Measurements from ENCODE around the gene USP10. TPM values are rescaled to one million over a fixed set of nuclear protein-coding genes. Genes with fewer than 3 reads are reported as not detected.
"Not testable (repeated sequence)": the region's sequence is repeated elsewhere in the genome, so short reads cannot be mapped to it uniquely, and the experiment has no call there.

The USP10 gene
- total and polyA plus RNA-seq, 2 donors, result 39.5 to 44.6 TPM

DNA sequence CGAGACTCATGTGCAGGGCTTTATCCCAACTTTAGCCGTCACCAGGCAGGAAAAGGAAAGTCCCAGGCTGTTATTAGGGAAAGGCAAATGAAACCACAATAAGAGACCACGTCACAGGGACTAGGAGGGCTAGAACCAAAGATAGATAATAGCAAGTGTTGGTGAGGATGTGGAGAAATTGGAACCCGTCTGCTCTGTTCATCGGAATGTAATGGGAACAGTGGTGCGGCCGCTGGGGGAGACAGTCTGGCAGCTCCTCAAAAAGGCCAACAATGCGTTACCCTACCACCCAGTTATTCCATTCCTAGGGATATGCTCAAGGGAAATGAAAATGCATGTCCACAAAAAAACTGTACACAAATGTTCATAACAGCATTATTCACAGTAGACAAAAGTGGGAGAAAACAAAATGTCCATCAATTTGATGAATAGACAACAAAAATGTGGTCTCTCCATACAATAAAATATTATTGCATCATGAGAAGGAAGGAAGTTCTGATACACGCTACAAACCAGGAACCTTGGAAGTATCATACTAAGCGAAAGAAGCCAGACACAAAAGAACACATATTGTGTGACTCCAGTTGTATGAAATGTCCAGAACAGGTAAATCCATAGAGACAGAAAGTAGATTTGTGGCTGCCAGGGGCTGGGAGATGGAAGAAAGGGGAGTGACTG is 19.5 kb upstream of the USP10 start:
- no peaks in the 10 kb centered on the region for H3K4me1 ChIP-seq (ENCODE audit: insufficient read depth)
- no peak overlapping the region for H3K27ac ChIP-seq (ENCODE audit: low read depth)
- no peak for DNase-seq (ENCODE audit: extremely low spot score)
- WGBS, result 88% methylated on average over 10 of the region's 10 CpGs
- H3K4me3 ChIP-seq (ENCODE audit: low read depth, low read length), result no peak overlapping the region
- H3K36me3 ChIP-seq (ENCODE audit: insufficient read depth), result no peaks in the 10 kb centered on the region

DNA sequence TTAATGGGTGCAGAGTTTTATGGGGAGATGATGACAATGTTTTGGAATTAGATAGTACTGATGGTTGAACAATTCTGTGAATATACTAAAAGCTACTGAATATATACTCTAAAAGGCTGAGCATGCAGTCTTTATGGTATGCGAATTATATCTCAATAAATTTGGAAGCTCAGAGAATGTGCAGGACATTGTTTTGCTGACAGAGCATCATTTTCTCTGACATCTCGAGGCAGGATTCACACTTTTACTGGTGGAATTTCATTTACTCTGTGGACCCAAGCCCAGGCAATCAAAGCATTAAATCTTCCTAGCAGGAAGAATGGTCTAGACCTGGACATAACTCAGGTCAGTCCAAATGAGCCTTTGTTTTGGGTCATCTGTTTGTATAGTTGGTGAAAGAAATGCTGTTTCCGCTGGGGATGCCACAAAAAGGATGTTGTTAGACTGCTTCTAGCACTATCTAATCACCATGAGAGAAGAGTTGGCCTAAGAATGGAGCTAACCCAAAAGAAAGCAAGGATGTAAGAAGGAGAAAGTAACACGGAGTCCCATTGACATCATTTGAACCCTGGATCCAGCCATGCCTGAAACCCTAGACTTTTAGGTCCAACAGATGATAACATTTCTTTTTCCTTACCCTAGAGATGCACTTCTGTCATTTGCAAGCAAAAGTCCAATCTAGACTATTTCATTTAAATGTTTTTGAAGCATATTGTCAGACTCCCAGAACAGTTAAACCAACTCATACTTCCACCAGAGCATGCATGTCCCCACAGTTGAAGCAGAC is 18.8 kb upstream of the USP10 start:
- 93% methylated on average over 4 of the region's 4 CpGs for WGBS
- H3K36me3 ChIP-seq (ENCODE audit: insufficient read depth), result no peaks in the 10 kb centered on the region
- no peak overlapping the region for H3K27ac ChIP-seq (ENCODE audit: low read depth)
- no peak overlapping the region for H3K4me3 ChIP-seq (ENCODE audit: low read depth, low read length)
- DNase-seq (ENCODE audit: extremely low spot score), result no peak
- no peaks in the 10 kb centered on the region for H3K4me1 ChIP-seq (ENCODE audit: insufficient read depth)

DNA sequence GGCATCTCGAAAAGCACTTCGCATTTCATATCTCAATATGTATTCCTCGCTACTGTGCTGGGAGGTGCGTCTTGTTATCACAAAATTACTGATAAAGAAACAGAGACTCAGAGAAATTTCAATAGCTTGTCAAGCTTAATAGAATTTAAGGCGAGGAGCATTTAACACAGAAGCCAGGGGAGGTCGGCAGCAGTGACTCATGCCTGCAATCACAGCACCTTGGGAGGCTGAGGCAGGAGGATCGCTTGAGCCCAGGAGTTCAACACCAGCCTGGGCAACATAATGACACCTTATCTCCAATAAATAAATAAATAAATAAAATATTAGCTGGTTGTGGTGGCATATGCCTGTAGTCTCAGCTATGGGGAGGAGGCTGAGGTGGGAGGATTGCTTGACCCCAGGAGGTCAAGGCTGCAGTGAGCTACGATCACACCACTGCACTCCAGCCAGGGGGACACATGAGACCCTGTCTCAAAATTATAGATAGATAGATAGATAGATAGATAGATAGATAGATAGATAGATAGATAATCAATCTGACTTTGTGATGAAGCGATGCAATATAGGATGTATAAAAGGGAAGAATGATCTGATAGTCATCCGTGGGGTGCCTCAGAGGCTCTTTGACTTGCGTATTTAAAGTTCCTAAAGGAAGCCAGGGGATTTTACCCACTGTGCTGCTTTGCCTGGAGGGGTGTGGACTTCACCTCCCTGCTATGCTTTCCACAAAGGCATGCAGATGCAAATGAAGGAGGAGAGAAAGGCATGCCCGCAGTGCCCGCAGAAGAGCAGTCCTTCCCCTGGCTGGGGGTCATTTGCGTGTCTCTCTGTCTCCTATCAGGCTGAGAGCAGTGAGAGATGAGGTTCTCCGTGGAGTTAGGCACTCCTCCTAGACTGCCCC is 15.9 kb upstream of the USP10 start:
- DNase-seq (ENCODE audit: extremely low spot score), result no peak
- no peak overlapping the region for H3K27ac ChIP-seq (ENCODE audit: low read depth)
- WGBS, result 68% methylated on average over 15 of the region's 15 CpGs

DNA sequence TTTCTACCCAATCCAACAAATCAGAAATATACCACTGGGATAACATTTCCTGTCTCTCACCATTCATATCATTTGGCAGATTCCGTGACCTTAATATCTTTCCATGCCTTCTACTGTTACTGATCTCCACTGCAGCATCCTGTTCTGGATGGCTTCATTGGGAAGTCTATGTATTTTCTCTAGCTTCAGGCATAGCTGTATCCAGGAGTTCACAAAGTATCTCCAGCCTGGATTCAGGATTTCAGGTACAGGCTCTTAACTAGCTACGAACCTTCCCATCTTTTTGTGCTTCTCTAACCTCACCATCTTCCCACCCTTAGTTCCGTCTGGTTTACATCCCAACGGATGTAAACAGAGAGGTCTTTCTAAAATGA is 15.2 kb upstream of the USP10 start:
- no peak for DNase-seq (ENCODE audit: extremely low spot score)
- Histone ChIP-seq H3K4me1 (ENCODE audit: insufficient read depth) (no peaks in the 10 kb centered on the region), H3K4me3 (ENCODE audit: low read depth, low read length) (no peak overlapping the region), H3K36me3 (ENCODE audit: insufficient read depth) (no peaks in the 10 kb centered on the region), H3K27ac (ENCODE audit: low read depth) (no peak overlapping the region)
- 93% methylated on average over 4 of the region's 4 CpGs for WGBS

More for the DNA sequence above, 15.9 kb upstream of the USP10 start:
- no peaks in the 10 kb centered on the region for H3K36me3 ChIP-seq (ENCODE audit: insufficient read depth)
- H3K4me3 ChIP-seq (ENCODE audit: low read depth, low read length), result no peak overlapping the region
- no peaks in the 10 kb centered on the region for H3K4me1 ChIP-seq (ENCODE audit: insufficient read depth)

DNA sequence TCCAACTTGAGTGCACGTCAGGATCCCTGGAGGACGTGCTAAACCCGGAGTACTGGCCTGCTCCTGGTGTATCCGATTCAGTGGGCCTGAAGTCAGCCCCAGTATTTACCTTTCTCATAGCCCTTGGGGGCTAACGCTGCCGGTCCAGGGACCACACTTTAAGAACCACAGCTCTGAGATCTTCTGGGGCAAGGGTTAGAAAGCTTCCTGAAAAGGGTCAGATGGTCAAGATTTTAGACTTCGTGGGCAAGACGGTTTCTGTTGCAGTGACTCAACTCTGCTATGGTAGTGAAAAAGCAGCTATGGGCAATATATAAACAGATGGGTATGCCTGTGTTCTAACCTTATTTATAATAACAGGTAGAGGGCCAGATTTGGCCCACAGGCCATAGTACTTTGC is 14.6 kb upstream of the USP10 start:
- H3K36me3 ChIP-seq (ENCODE audit: insufficient read depth), result no peaks in the 10 kb centered on the region
- H3K4me1 ChIP-seq (ENCODE audit: insufficient read depth), result no peaks in the 10 kb centered on the region
- no peak overlapping the region for H3K4me3 ChIP-seq (ENCODE audit: low read depth, low read length)
- H3K27ac ChIP-seq (ENCODE audit: low read depth), result no peak overlapping the region
- DNase-seq (ENCODE audit: extremely low spot score), result no peak
- WGBS, result 83% methylated on average over 8 of the region's 8 CpGs

DNA sequence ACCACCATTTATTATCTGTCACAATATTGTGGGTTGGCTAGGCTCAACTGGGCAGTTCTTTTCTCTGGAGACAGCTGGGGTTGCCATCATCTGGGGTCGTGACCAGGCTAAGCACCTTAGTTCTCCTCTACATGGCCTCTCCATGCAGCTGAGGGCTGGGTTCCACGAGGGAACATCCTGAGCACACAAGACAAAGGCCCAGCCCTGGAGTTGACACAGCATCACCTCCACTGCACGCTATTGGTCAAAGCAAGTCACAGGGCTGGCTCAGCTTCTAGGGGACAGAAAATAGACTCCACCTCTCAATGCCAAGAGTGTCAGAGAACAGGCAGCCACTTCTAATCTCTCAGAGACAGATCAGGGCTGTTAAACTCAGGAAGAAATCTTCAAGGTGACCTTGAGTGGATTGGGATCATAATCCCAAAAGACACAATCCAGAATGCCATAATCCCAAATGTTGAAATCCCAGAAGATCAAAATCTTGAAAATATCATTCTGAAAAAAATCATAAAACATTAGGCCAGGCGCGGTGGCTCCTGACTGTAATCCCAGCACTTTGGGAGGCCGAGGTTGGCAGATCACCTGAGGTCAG is 13.0 kb upstream of the USP10 start:
- Histone ChIP-seq H3K36me3 (ENCODE audit: insufficient read depth) (no peaks in the 10 kb centered on the region), H3K4me1 (ENCODE audit: insufficient read depth) (no peaks in the 10 kb centered on the region), H3K27ac (ENCODE audit: low read depth) (no peak overlapping the region), H3K4me3 (ENCODE audit: low read depth, low read length) (no peak overlapping the region)
- 87% methylated on average over 6 of the region's 6 CpGs for WGBS
- DNase-seq (ENCODE audit: extremely low spot score), result no peak

DNA sequence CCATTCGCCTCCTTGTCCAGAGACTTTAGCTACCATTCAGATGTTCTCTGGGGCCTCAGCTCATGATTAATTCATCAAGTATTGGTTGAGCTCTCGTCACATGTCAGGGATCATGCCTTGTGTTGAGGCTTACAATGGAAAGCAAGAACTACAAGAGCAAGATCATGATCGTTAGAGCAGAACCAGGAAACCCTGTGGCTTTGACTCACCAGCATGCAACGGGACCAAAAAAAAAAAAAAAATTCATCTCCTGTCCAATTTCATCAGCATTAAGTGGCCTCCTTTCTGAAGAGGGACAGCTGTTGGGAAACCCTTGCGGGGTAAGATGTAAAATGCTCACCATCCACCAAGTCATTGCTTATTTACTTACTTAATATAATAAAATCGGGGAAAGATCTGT is 12.1 kb upstream of the USP10 start:
- no peak for DNase-seq (ENCODE audit: extremely low spot score)
- H3K4me1 ChIP-seq (ENCODE audit: insufficient read depth), result no peaks in the 10 kb centered on the region
- H3K27ac ChIP-seq (ENCODE audit: low read depth), result no peak overlapping the region
- no peak overlapping the region for H3K4me3 ChIP-seq (ENCODE audit: low read depth, low read length)
- WGBS, result 71% methylated on average over 6 of the region's 6 CpGs
- H3K36me3 ChIP-seq (ENCODE audit: insufficient read depth), result no peaks in the 10 kb centered on the region

DNA sequence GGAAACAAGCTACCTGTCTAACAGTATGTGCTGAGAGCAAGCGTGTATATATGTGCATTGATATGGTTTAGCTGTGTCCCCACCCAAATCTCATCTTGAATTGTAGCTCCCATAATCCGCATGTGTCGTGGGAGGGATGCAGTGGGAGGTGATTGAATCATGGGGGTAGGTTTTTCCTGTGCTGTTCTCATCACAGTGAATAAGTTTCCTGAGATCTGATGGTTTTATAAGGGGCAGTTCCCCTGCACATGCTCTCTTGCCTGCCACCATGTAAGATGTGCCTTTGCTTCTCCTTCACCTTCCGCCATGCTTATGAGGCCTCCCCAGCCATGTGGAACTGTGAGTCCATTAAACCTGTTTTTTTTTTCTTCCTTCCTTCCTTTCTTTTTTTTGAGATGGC is 11.6 kb upstream of the USP10 start:
- H3K4me1 ChIP-seq (ENCODE audit: insufficient read depth); DNase-seq (ENCODE audit: extremely low spot score); H3K4me3 ChIP-seq (ENCODE audit: low read depth, low read length); H3K27ac ChIP-seq (ENCODE audit: low read depth); H3K36me3 ChIP-seq (ENCODE audit: insufficient read depth): not testable (repeated sequence)
- 95% methylated on average over 4 of the region's 4 CpGs for WGBS

DNA sequence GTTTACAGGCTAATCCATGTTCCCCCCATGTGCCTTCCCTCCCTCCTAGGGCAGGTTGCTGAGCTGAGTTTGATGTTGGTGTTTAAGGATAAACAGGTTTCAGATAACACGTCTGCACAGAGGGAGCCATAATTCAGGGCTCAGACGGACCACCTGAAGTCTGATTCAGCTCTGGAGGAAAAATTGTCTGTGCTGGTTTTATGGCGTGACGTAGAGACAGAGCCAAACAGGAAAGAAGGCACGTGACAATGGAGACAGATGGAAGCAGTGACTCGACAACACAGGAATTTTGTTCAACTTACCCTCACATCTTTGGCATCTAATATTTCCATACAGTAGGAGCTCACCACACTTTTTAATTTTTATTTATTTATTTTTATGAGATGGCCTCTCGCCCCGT is 10.7 kb upstream of the USP10 start:
- peak; percentile 7 for DNase-seq (ENCODE audit: extremely low spot score)
- Histone ChIP-seq H3K27ac (ENCODE audit: low read depth) (no peak overlapping the region), H3K36me3 (ENCODE audit: insufficient read depth) (no peaks in the 10 kb centered on the region), H3K4me3 (ENCODE audit: low read depth, low read length) (no peak overlapping the region), H3K4me1 (ENCODE audit: insufficient read depth) (no peaks in the 10 kb centered on the region)
- 40% methylated on average over 8 of the region's 8 CpGs for WGBS

DNA sequence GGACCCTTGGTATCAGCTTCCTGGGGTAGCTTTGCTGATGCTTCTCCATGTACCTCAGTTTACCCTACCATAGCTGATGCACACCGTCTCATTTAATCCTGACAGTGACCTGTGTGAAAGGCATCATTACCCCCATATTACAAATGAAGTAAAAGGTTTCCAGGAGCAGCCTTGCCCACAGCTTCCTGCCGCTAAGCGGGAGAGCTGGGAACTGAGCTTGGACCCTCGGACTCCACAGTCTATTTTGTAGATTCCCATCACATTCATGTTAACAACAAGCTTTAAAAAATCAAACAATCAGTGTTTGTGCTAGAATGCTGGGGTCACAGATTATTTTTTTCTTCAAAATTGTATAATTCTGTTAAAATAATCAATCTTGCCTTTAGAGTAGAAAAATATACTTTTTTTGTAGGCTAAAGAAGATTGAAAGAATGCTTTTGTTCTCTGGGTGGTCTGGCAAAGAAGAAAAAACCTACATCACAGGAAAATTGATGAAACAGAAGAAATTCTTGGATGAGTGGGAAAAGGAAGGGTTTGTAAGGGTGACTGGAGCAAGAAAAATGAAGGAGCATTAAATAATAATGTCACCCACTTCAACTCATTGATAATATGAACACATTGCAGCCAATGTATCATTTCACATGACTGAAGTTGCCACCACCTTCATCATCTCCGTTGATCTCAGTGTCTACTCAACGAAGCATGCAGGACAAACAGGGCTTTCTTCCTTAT is 9.5 kb upstream of the USP10 start:
- WGBS, result 86% methylated on average over 6 of the region's 6 CpGs
- Histone ChIP-seq H3K36me3 (ENCODE audit: insufficient read depth) (no peaks in the 10 kb centered on the region), H3K4me1 (ENCODE audit: insufficient read depth) (no peaks in the 10 kb centered on the region), H3K27ac (ENCODE audit: low read depth) (no peak overlapping the region), H3K4me3 (ENCODE audit: low read depth, low read length) (no peak overlapping the region)
- DNase-seq (ENCODE audit: extremely low spot score), result no peak

DNA sequence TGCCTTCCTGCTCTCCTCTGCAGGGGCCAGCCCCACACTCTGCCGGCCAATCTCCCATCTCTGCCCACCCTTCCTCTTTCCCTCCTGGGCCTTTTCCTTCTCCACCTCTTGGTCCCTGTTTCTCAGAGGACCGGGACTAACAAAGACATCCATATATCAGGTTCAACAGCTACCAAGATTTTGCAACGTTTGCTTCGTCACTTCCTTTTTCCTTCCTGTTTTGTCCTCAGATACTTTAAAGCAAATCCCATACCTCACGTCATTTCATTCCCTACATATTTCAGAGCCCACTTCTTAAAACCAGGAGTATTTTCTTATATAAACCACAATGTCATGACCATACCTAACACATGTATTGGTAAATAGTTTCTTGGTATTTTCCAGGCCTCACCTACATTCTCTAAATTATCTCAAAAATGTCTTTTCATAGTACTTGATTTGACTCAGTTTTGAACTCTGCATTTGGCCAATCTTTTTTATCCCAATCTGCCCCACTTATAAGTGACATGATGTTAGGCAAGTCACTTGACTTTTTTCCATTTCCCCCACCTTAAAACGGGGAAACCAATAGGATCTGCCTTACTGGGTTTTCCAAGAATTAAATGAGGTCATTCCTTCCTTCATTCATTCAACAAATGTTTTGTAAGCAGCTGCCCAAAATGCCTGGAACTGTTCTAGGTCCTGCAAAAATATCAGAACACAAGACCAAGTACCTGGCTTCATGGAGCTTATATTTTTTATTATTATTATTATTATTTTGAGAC is 7.2 kb upstream of the USP10 start:
- no peak overlapping the region for H3K27ac ChIP-seq (ENCODE audit: low read depth)
- H3K4me3 ChIP-seq (ENCODE audit: low read depth, low read length), result no peak overlapping the region
- DNase-seq (ENCODE audit: extremely low spot score), result no peak
- 69% methylated on average over 6 of the region's 6 CpGs for WGBS
- H3K36me3 ChIP-seq (ENCODE audit: insufficient read depth), result no peaks in the 10 kb centered on the region
- no peaks in the 10 kb centered on the region for H3K4me1 ChIP-seq (ENCODE audit: insufficient read depth)

DNA sequence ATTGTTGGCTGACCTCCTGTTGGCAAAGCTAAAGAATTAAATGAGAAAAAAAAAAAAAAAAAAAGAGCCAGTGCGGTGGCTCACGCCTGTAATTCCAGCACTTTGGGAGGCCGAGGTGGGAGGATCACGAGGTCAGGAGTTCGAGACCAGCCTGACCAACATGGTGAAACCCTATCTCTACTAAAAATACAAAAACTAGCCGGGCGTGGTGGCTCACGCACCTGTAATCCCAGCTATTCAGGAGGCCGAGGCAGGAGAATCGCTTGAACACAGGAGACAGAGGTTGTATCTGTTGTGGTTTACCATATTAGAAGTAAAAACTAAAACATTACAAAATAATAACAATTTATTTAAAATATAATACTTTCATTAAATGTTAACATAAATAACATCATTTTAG is 5.9 kb upstream of the USP10 start:
- H3K27ac ChIP-seq (ENCODE audit: low read depth); DNase-seq (ENCODE audit: extremely low spot score); H3K36me3 ChIP-seq (ENCODE audit: insufficient read depth); H3K4me1 ChIP-seq (ENCODE audit: insufficient read depth); H3K4me3 ChIP-seq (ENCODE audit: low read depth, low read length): not testable (repeated sequence)
- 95% methylated on average over 10 of the region's 10 CpGs for WGBS
